Smooth muscle cell (in vitro differentiated cells): ENCODE results near the gene HSPB7. TPM values are rescaled to one million over a fixed set of nuclear protein-coding genes. Genes with fewer than 3 reads are reported as not detected.
A peak's percentile ranks its signal among the peaks of the same experiment; 100 is the strongest.

ENCODE experiments used
- DNase-seq: peaks from one replicate; lab custom pipeline; 2025; ENCODE audit not compliant: unreplicated experiment; lab: John Stamatoyannopoulos, UW
- H2AFZ ChIP-seq: fragments of 200-600 bp; sonication (generic); 2 replicates; pipeline ENCODE4 v1.6.0; 2016; ENCODE audit warnings: antibody characterized with exemption, low read depth, mild to moderate bottlenecking
- H3F3A ChIP-seq: fragments of 200-600 bp; sonication (generic); 2 replicates; pipeline ENCODE4 v1.6.0; 2017; ENCODE audit warnings: antibody characterized with exemption, low read depth
- H3K27ac ChIP-seq: fragments of 200-600 bp; sonication (generic); 2 replicates; pipeline ENCODE4 v1.5.1; 2016; ENCODE audit warnings: low read depth, mild to moderate bottlenecking
- H3K27me3 ChIP-seq: fragments of 200-600 bp; sonication (generic); 2 replicates; pipeline ENCODE4 v1.6.1; 2016; ENCODE audit warnings: low read depth, mild to moderate bottlenecking
- H3K36me3 ChIP-seq: fragments of 200-600 bp; sonication (generic); 2 replicates; pipeline ENCODE4 v1.5.1; 2016; ENCODE audit warnings: low read depth
- H3K4me1 ChIP-seq: fragments of 200-600 bp; sonication (generic); 2 replicates; pipeline ENCODE4 v1.5.1; 2016; ENCODE audit warnings: low read depth
- H3K4me2 ChIP-seq: fragments of 200-600 bp; sonication (generic); 2 replicates; pipeline ENCODE4 v1.6.0; 2016; ENCODE audit warnings: mild to moderate bottlenecking
- H3K4me3 ChIP-seq: fragments of 200-600 bp; sonication (generic); 2 replicates; pipeline ENCODE4 v1.5.1; 2016; ENCODE audit warnings: mild to moderate bottlenecking
- H3K79me2 ChIP-seq: fragments of 200-600 bp; sonication (generic); 2 replicates; pipeline ENCODE4 v1.6.0; 2016; ENCODE audit warnings: low read depth, mild to moderate bottlenecking
- H3K9ac ChIP-seq: fragments of 200-600 bp; sonication (generic); 2 replicates; pipeline ENCODE4 v1.6.0; 2016; ENCODE audit warnings: low read depth
- H3K9me3 ChIP-seq: fragments of 200-600 bp; sonication (generic); replicated peaks from 2 replicates; pipeline ENCODE4 v1.5.1; 2016; ENCODE audit warnings: low read depth
- H4K20me1 ChIP-seq: fragments of 200-600 bp; sonication (generic); 2 replicates; pipeline ENCODE4 v1.6.0; 2016; ENCODE audit warnings: low read depth
- WGBS: methylation state at CpG from one replicate; pipeline ENCODE4 v1.1.7; 2016; ENCODE audit warnings: low lambda C conversion rate; 5-methylcytosine and 5-hydroxymethylcytosine counted together
- polyA plus RNA-seq: library from polyadenylated mRNA; unstranded; fragments of >200 nt; fragmentation: Nextera tagmentation; extraction: Ambion mirVana; gene quantifications from 2 replicates; pipeline ENCODE4 v1.2.1, GENCODE V29; 2016
- total RNA-seq: library from RNA; depleted of rRNA; stranded (reverse); fragments of >200 nt; gene quantifications from 2 replicates; pipeline ENCODE4 v1.2.3, GENCODE V29; 2014
- TF ChIP-seq, protein P1 (sequence below): fragments of 200-600 bp; sonication (generic); IDR thresholded peaks from 2 replicates; pipeline ENCODE4 v1.5.1; 2017; ENCODE audit warnings: borderline replicate concordance, mild to moderate bottlenecking, antibody characterized with exemption; ENCODE audit not compliant: insufficient read depth, poor library complexity, severe bottlenecking

Gene HSPB7
- total and polyA plus RNA-seq, 2 experiments from 2014 or later, result 23.0 to 80.5 TPM

GRCh38 chr1:16009030-16009460 lies 8.8 kb downstream of the HSPB7 start:
- Histone ChIP-seq H4K20me1 (no peaks in the 10 kb centered on the region), H2AFZ (no peak overlapping the region), H3K27me3 (no peaks in the 10 kb centered on the region), H3K4me1 (no peaks in the 10 kb centered on the region), H3K9me3 (no peaks in the 10 kb centered on the region), H3K9ac (no peak overlapping the region), H3K79me2 (no peaks in the 10 kb centered on the region), H3K4me3 (no peak overlapping the region), H3F3A (no peaks in the 10 kb centered on the region), H3K36me3 (no peaks in the 10 kb centered on the region), H3K27ac (no peak overlapping the region), H3K4me2 (no peak overlapping the region)
- TF ChIP-seq, protein P1, sequence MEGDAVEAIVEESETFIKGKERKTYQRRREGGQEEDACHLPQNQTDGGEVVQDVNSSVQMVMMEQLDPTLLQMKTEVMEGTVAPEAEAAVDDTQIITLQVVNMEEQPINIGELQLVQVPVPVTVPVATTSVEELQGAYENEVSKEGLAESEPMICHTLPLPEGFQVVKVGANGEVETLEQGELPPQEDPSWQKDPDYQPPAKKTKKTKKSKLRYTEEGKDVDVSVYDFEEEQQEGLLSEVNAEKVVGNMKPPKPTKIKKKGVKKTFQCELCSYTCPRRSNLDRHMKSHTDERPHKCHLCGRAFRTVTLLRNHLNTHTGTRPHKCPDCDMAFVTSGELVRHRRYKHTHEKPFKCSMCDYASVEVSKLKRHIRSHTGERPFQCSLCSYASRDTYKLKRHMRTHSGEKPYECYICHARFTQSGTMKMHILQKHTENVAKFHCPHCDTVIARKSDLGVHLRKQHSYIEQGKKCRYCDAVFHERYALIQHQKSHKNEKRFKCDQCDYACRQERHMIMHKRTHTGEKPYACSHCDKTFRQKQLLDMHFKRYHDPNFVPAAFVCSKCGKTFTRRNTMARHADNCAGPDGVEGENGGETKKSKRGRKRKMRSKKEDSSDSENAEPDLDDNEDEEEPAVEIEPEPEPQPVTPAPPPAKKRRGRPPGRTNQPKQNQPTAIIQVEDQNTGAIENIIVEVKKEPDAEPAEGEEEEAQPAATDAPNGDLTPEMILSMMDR, result peak; percentile 96
- WGBS, result 3% methylated on average over 4 of the region's 4 CpGs
- peak; percentile 54 for DNase-seq

DNA sequence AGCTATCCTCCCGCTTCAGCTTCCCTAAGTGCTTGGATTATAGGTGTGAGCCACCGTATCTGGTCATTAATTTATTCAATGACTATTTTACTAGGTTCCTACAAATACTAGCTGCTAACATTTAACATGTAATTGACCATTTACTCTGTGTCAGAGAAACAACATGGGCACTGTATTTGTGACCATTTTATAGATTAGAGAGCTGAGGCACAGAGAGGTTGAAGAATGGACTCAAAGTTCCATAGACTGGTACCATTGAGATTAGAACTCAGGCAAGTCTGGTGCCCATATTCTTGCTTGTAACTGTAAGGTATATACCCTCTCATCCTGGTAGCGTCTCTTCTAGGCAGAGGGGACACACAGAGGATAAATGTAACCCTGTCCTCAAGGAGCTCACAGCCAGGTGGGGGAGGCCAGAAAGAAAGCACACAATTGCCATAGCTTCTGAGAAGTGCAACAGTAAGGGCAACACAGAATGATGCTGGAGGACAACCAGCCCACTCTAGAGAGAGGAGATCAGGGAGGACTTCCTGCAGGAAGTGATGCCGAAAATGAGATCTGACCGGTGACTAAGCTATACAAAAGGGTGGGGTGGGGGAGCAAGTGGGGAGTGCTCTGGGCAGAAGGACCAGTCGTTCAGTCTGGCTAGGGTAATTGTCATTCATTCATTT lies 10.0 kb downstream of the HSPB7 start:
- H3K4me2 ChIP-seq, result no peak overlapping the region
- H3K36me3 ChIP-seq, result no peaks in the 10 kb centered on the region
- no peak overlapping the region for H3K27ac ChIP-seq
- no peak for DNase-seq
- no peaks in the 10 kb centered on the region for H3F3A ChIP-seq
- no peaks in the 10 kb centered on the region for H3K4me1 ChIP-seq
- H3K27me3 ChIP-seq, result no peaks in the 10 kb centered on the region
- H2AFZ ChIP-seq, result no peak overlapping the region
- H3K9ac ChIP-seq, result no peak overlapping the region
- H3K79me2 ChIP-seq, result no peaks in the 10 kb centered on the region
- H3K4me3 ChIP-seq, result no peak overlapping the region
- TF ChIP-seq, protein P1, result no peak
- WGBS, result 86% methylated on average over 6 of the region's 6 CpGs
- no peaks in the 10 kb centered on the region for H3K9me3 ChIP-seq
- no peaks in the 10 kb centered on the region for H4K20me1 ChIP-seq

- Histone ChIP-seq H3K4me1 (no peaks in the 10 kb centered on the region), H3K36me3 (no peaks in the 10 kb centered on the region), H3K79me2 (no peaks in the 10 kb centered on the region), H3F3A (no peaks in the 10 kb centered on the region), H3K9me3 (no peaks in the 10 kb centered on the region), H2AFZ (no peak overlapping the region), H3K4me2 (no peak overlapping the region), H4K20me1 (no peaks in the 10 kb centered on the region), H3K9ac (no peak overlapping the region), H3K27ac (no peak overlapping the region), H3K4me3 (no peak overlapping the region), H3K27me3 (no peaks in the 10 kb centered on the region)
- WGBS, result 80% methylated on average over 9 of the region's 9 CpGs
- no peak for DNase-seq
- TF ChIP-seq, protein P1, result peak; percentile 8
Measured at GRCh38 chr1:16006552-16007485, 11.0 kb downstream of the HSPB7 start.
